NCI-H524 treated with DMSO at 0.1 percent for 48 hours (cell line): ENCODE results near the gene DHX8.

Experiments used
- DNase-seq: peaks from one replicate; lab custom pipeline; 2025; lab: John Stamatoyannopoulos, UW

Gene DHX8

GRCh38 chr17:43574896-43575525, 91.2 kb downstream of the DHX8 start:
- DNase-seq, result no peak
